PC-3 (cell line): ENCODE data around the gene TEDC1. TPM values are rescaled to one million over a fixed set of nuclear protein-coding genes. Genes with fewer than 3 reads are reported as not detected.

Experiments used
- ATAC-seq: fragments of 200-7000 bp; cut with Tn5 transposase; 2 replicates; pipeline ENCODE4 v1.9.1; 2020; ENCODE audit warnings: mild to moderate bottlenecking, moderate library complexity
- BruUV-seq: library from RNA; stranded (reverse); fragments of 400-500 nt; replicated peaks from 2 replicates; lab custom pipeline; 2021; lab: Mats Ljungman, UMichigan
- CTCF ChIA-PET: fragments of 300-600 bp; sonication (Branson Sonifier 250); formaldehyde crosslinking; loops from one replicate; lab custom pipeline; 2022; ENCODE audit warnings: antibody characterized with exemption; lab: Charles Lee
- POLR2A ChIA-PET: fragments of 300-600 bp; sonication (Branson Sonifier 250); formaldehyde crosslinking; loops from one replicate; lab custom pipeline; 2022; ENCODE audit warnings: antibody characterized with exemption; ENCODE audit not compliant: unreplicated experiment; lab: Charles Lee
- DNase-seq: peaks from one replicate; pipeline ENCODE4 v3.0.0-alpha.2; 2015
- H2AFZ ChIP-seq: fragments of 300-600 bp; sonication (generic); 2 replicates; pipeline ENCODE4 v1.6.0; 2016; ENCODE audit warnings: antibody characterized with exemption, low read length
- H3F3A ChIP-seq: fragments of 300-600 bp; sonication (generic); one replicate; pipeline ENCODE4 v1.6.0; 2017; ENCODE audit warnings: antibody characterized with exemption, low read length, control low read depth, mild to moderate bottlenecking; ENCODE audit not compliant: unreplicated experiment
- H3K27ac ChIP-seq: fragments of 300-600 bp; sonication (generic); 2 replicates; pipeline ENCODE4 v1.5.1; 2016; ENCODE audit warnings: mild to moderate bottlenecking, low read length
- H3K27me3 ChIP-seq: fragments of 300-600 bp; sonication (generic); 2 replicates; pipeline ENCODE4 v1.6.1; 2016; ENCODE audit warnings: low read length, mixed read lengths
- H3K36me3 ChIP-seq: fragments of 300-600 bp; sonication (generic); 2 replicates; pipeline ENCODE4 v1.6.1; 2016; ENCODE audit warnings: low read depth, mixed run types, low read length, mixed read lengths
- H3K4me1 ChIP-seq: fragments of 300-600 bp; sonication (generic); 2 replicates; pipeline ENCODE4 v1.5.1; 2016; ENCODE audit warnings: low read length; ENCODE audit not compliant: insufficient read depth
- H3K4me2 ChIP-seq: fragments of 300-600 bp; sonication (generic); 2 replicates; pipeline ENCODE4 v1.6.0; 2016; ENCODE audit warnings: low read length
- H3K4me3 ChIP-seq: fragments of 300-600 bp; sonication (generic); 2 replicates; pipeline ENCODE4 v1.5.1; 2016; ENCODE audit warnings: mild to moderate bottlenecking, low read length, mixed read lengths
- H3K79me2 ChIP-seq: fragments of 300-600 bp; sonication (generic); 2 replicates; pipeline ENCODE4 v1.6.1; 2017; ENCODE audit warnings: low read length, mixed read lengths
- H3K9ac ChIP-seq: fragments of 300-600 bp; sonication (generic); 2 replicates; pipeline ENCODE4 v1.6.0; 2016; ENCODE audit warnings: mild to moderate bottlenecking, low read length
- H3K9me2 ChIP-seq: fragments of 300-600 bp; sonication (generic); replicated peaks from 2 replicates; pipeline ENCODE4 v1.6.1; 2016; ENCODE audit warnings: mixed run types, low read length, mixed read lengths
- H3K9me3 ChIP-seq: fragments of 300-600 bp; sonication (generic); 2 replicates; pipeline ENCODE4 v1.6.1; 2016; ENCODE audit warnings: low read length, mixed read lengths
- H4K20me1 ChIP-seq: fragments of 300-600 bp; sonication (generic); 2 replicates; pipeline ENCODE4 v1.6.1; 2016; ENCODE audit warnings: low read length, mixed read lengths
- EZH2 ChIP-seq: fragments of 300-600 bp; sonication (generic); IDR thresholded peaks from one replicate; pipeline ENCODE4 v1.6.1; 2017; ENCODE audit warnings: antibody characterized with exemption, mild to moderate bottlenecking, low read length; ENCODE audit not compliant: unreplicated experiment
- EZH2phosphoT487 ChIP-seq: fragments of 300-600 bp; sonication (generic); IDR thresholded peaks from 2 replicates; pipeline ENCODE4 v1.6.1; 2018; ENCODE audit warnings: mild to moderate bottlenecking, antibody characterized with exemption, low read length, borderline replicate concordance
- intact Hi-C: fragments of 100-400 bp; cut with micrococcal nuclease; formaldehyde crosslinking; loops from 2 replicates; pipeline ENCODE4 v1.9.0; 2023
- total RNA-seq: library from RNA; depleted of rRNA; stranded (reverse); fragments of >200 nt; gene quantifications from 2 replicates; pipeline ENCODE4 v1.2.3, GENCODE V29; 2014
- TF ChIP-seq, protein P1 (sequence below): fragments of 300-600 bp; sonication (generic); conservative IDR thresholded peaks from 2 replicates; pipeline ENCODE4 v1.5.1; 2017; ENCODE audit warnings: antibody characterized with exemption, low read depth, mild to moderate bottlenecking, low read length

TEDC1 gene
- total RNA-seq, 1 experiment from 2014 or later = 66.7 TPM

DNA sequence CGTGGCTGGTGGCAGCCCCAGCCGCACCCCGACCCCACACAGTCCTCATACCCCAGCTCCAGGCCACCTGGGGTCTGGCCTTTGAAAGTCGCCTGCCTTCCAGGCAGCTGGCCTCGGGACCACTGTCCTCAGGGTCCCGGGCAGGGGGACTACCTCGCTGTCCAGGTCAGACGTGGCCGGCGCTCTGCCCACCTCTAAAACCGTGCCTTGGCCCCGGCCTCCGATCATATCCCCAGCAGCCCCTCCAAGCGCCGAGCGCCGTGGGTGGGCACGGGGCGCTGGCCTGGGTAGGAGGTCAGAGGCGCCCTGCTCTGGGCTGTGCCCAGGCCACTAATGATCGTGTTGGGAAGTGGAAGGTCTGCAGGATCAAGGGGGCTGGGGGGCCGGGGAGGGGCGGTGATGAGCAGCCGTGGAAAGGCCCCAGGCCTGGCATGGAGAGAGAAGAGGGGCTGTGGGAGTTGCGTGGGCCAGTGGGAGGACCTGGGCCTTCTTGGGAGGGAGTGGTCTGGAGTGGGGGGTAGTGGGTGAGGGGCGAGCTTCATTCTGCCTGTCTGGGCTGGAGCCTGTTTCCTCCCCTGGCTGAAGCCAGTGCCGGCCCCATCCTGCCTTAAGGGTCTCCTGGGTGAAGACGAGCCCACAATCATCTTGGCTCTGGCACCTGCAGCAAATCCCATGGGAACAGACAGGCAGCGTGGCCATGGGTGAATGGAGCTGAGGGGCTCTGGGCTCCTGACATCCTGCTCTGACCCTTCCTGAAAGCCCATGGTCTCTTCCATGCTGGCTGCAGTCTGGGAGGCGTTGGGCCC lies 40.2 kb downstream of the TEDC1 start:
- Histone ChIP-seq H3F3A (no peaks in the 10 kb centered on the region), H4K20me1 (no peaks in the 10 kb centered on the region), H3K9ac (no peak overlapping the region), H3K36me3 (no peaks in the 10 kb centered on the region), H3K4me2 (no peak overlapping the region), H3K9me3 (no peaks in the 10 kb centered on the region), H3K27ac (no peak overlapping the region), H3K4me3 (no peak overlapping the region), H3K27me3 (peaks cover 4% of the 10 kb centered on the region; the same call in 1 of the 2 replicates), H2AFZ (no peak overlapping the region), H3K9me2 (no peaks in the 10 kb centered on the region), H3K4me1 (peaks cover 10% of the 10 kb centered on the region; the same call in 1 of the 2 replicates), H3K79me2 (peaks cover 9% of the 10 kb centered on the region; the same call in 1 of the 2 replicates)
- ATAC-seq = no peak
- no TSS peak for BruUV-seq
- no peak for DNase-seq
- intact Hi-C loops = no loop called here
- TF ChIP-seq EZH2 (no peak), EZH2phosphoT487 (no peak)
- TF ChIP-seq, protein P1, sequence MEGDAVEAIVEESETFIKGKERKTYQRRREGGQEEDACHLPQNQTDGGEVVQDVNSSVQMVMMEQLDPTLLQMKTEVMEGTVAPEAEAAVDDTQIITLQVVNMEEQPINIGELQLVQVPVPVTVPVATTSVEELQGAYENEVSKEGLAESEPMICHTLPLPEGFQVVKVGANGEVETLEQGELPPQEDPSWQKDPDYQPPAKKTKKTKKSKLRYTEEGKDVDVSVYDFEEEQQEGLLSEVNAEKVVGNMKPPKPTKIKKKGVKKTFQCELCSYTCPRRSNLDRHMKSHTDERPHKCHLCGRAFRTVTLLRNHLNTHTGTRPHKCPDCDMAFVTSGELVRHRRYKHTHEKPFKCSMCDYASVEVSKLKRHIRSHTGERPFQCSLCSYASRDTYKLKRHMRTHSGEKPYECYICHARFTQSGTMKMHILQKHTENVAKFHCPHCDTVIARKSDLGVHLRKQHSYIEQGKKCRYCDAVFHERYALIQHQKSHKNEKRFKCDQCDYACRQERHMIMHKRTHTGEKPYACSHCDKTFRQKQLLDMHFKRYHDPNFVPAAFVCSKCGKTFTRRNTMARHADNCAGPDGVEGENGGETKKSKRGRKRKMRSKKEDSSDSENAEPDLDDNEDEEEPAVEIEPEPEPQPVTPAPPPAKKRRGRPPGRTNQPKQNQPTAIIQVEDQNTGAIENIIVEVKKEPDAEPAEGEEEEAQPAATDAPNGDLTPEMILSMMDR = no peak
- ChIA-PET CTCF (no interaction called here), POLR2A (no interaction called here)

DNA sequence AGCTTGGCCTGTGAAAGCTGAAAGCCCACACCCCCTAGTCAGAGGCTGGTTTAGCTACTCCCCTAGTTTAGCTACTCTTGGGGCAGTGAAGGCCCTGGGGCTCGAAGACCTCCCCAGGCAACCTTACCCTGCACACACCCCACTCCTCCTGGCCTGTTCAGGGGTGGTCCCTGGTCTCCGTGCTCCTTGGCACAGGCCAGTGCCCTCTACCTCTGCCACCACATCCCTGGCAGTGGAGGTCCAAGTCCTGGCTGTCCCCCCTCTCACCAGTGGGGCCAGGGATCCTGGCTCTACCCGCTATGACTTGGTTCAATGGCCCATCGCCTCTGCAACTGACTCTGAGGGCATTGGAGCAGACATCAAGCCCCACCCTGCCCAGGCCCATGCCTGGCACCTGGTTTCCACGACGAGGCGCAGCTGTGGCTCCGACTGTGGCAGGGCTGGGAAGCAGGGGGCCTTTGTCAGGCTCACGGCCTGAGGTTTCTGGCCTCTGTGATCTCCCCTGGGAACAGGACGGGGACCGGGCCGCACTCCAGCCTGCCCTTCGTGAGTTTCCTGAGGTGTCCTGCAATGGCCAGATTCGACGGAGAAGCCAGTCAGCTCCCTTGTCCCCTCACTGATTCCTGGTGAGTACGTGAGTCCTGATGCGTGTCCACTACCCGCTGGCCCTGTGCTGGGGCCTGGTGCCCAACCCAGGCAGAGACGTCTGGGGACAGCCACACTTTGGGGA lies 41.0 kb downstream of the TEDC1 start:
- Histone ChIP-seq H2AFZ (no peak overlapping the region), H3K27ac (no peak overlapping the region), H3K79me2 (peaks cover 9% of the 10 kb centered on the region; the same call in 1 of the 2 replicates), H3K9me3 (no peaks in the 10 kb centered on the region), H3K27me3 (peaks cover 11% of the 10 kb centered on the region; the same call in 1 of the 2 replicates), H3K4me1 (peaks cover 10% of the 10 kb centered on the region; the same call in 1 of the 2 replicates), H3F3A (no peaks in the 10 kb centered on the region), H3K9ac (no peak overlapping the region), H3K9me2 (no peaks in the 10 kb centered on the region), H3K36me3 (no peaks in the 10 kb centered on the region), H4K20me1 (no peaks in the 10 kb centered on the region), H3K4me2 (no peak overlapping the region), H3K4me3 (no peak overlapping the region)
- ChIA-PET CTCF (no interaction called here), POLR2A (no interaction called here)
- no peak for ATAC-seq
- intact Hi-C loops = no loop called here
- no TSS peak for BruUV-seq
- TF ChIP-seq EZH2phosphoT487 = no peak
- no peak for TF ChIP-seq EZH2
- TF ChIP-seq, protein P1 = no peak
- no peak for DNase-seq

DNA sequence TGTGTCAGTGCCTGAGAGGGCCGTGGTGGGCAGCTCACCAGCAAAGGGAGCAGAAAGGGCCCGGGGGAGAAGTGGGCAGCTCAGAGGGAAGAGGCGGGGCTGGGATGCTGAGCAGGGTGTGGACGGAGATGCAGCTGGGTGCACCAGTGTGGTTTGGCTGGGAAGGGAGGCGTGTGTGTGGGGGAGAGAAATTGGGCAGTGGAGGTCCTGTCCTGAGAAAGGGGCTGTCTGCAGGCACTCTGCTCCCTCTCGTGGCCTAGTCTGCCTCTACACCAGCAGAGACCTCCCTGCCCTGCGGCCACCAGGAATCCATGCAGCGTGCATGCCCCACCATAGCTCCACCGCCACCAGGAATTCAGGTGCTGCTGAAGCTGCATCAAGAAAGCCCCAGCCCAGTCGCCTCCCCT lies 41.7 kb downstream of the TEDC1 start:
- Histone ChIP-seq H3K4me3 (no peak overlapping the region), H3F3A (no peaks in the 10 kb centered on the region), H3K9ac (no peak overlapping the region), H3K4me1 (peaks cover 13% of the 10 kb centered on the region), H3K9me3 (no peaks in the 10 kb centered on the region), H4K20me1 (no peaks in the 10 kb centered on the region), H3K27me3 (peaks cover 11% of the 10 kb centered on the region; the same call in 1 of the 2 replicates), H3K27ac (no peak overlapping the region), H3K36me3 (no peaks in the 10 kb centered on the region), H3K9me2 (no peaks in the 10 kb centered on the region), H3K79me2 (peaks cover 6% of the 10 kb centered on the region; the same call in 1 of the 2 replicates), H3K4me2 (no peak overlapping the region), H2AFZ (no peak overlapping the region)
- intact Hi-C loops = no loop called here
- BruUV-seq = no TSS peak
- CTCF ChIA-PET = no interaction called here
- POLR2A ChIA-PET = no interaction called here
- DNase-seq (no peak), ATAC-seq (no peak)
- TF ChIP-seq EZH2 = no peak
- no peak for TF ChIP-seq EZH2phosphoT487
- TF ChIP-seq, protein P1 = no peak
